Midbrain (tissue), 1 donor: ENCODE measurements around the gene IBA57.

Experiments used
- DNase-seq: peaks from one replicate; lab custom pipeline; 2025; lab: John Stamatoyannopoulos, UW

IBA57 gene

DNA sequence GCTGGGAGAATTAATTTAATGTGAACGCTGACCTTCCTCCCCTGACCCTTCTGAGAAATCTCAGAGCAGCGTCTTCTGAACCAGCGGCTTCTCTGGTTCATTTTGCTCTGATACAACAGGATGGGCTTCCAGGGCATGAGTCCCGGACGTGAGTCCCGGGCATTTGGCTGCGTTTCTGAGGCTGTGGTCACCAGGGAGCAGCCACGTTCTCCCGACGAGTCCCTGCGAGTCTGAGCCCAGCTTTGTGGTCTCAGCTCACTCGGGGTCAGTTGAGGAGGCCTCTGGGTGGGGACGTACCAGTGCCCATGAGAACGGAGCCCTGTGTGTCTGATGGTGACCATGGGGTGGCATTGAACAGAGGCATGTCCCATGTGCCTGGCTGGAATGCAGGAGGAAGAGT is 24.6 kb downstream of the IBA57 start:
- DNase-seq, result no peak

DNA sequence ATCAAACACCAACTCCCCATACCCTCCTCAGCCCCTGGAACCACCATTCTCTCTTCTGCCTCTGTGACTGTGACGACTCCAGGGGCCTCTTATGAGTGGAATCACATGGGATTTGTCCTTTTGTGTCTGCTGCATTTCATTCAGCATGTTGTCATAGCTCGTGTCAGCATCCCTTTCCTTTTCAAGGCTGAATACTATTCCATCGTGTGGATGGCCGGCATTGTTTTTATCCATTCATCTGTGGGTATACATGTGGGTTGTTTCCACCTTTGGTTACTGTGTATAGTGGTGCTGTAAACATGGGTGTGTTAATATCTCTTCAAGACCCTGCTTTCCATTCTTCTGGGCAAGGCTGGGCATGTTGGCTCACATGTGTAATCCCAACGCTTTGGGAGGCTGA is 25.2 kb downstream of the IBA57 start:
- DNase-seq, result no peak

DNA sequence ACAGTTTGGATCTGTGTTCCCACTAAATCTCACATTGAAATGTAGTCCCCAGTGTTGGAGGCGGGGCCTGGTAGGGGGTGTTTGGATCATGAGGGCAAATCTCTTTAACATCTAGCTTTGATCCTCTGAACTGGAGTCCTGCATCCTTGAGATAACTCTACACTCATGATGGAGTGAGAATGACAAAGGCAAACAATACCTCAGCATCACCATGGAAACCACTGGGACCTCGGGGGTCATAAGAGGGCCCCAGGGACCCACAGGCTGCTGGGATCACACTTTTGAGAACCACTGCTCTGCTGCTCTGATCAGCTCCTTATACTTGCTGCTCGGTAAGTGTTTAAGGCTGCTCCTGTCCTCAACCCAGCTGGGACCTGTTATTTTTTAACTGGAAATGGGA is 28.8 kb downstream of the IBA57 start:
- DNase-seq, result no peak

DNA sequence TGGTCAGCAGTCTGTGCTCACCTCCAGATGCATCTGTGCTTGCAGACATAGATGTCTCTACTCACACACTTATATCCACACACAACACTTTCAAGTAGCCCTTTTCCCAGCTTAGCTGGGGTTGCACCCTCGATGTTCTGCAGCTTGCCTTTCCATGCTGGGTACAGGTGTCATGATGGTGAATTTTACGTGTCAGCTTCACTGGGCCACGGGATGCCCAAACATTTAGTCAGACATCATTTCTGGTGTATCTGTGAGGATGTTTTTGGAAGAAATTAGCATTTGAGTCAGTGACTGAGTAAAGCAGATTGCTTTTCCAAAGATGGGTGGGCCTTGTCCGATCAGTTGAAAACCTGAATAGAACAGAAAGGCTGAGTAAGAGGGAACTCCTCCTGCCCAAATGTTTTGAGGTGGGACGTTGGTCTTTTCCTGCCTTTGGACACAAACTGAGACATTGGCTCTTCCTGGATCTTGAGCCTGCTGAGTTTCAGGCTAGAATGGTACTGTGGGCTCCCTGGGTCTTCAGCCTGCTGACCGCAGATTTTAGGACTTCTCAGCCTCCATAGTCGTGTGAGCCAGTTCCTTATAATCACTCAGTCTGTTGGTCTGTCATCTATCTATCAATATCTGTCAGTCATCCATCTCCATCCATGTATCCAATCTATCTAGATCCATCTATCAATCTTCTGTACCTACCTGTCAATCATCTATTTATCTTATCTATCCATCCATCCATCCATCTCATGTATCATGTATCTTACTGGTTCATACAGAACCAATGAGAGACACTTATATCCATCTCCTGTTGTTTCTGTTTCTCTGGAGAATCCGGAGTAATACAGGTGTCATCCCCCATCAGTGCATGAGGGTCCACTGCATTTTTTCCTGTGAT is 29.6 kb downstream of the IBA57 start:
- DNase-seq, result no peak

DNA sequence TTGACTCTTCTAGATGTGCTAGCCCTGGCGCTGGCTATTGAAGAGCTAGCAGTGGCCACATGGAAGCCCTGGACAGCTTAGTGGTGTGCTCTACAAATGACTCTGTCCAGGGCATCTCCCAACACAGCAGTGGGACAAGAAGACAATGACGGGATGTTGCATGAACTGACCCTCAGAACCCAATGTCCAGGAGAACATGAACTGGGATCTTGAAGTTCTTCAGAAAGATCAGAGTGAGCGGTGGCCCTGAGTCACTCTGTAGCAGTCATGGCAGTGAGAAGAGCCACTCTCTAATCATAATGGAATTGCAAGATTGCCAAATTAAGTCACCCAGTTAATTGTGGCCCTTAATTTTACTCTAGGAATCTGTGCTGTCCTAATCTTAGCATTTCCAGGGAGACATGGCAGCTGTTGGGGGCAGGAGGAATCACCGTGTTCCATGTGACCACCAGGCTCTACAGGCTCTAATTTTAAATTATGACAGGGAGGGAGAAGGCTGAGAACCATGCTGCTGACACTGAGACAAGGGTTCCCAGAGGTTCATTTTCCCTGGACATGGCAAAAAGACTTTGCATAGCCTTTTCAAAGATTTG is 32.0 kb downstream of the IBA57 start:
- no peak for DNase-seq

DNA sequence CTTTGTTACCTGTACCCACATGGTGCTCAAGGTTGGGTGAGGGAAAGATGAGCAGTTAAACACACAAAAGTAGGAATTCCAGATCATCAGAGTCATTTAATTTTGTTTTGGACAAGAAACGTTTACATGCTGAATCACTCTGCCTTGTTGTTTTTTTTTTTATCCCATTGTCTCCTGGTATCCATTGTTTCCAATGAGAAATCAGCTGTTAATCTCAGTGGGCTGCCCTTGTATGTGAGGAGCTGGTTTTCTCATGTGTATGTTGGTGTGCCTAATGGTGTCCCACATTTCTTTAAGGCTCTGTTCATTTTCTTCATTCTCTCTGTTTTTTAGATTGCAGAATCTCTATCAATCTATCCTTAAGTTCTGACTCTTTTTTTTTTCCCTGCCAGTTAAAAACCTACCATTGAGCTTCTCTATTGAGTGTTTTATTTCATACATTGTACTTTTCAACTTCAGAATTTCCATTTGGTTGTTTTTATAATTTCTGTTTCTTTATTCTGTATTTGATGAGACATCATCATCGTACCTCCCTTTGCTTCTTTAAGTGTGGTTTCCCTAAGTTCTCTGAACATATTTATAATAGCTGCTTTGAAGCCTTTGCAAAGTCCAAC is 33.5 kb downstream of the IBA57 start:
- no peak for DNase-seq

DNA sequence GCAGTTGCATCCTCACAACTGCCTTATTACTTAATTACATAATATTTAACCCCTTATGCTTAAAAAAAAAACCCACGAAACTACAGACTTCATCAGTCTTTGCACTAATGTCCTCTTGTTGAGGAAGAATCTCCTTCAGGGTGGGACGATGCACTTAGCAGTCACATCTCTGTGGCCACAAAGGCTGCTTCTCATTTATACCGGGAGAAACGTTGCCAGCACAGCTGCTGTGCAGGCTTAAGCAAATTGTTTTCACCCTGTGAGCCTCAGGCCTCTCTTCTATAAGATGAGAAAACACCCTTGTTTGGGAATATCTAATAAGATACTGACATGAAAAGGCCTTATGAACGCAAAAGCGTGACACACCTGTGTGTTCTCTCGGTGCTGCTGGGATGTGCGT is 39.4 kb downstream of the IBA57 start:
- no peak for DNase-seq

DNA sequence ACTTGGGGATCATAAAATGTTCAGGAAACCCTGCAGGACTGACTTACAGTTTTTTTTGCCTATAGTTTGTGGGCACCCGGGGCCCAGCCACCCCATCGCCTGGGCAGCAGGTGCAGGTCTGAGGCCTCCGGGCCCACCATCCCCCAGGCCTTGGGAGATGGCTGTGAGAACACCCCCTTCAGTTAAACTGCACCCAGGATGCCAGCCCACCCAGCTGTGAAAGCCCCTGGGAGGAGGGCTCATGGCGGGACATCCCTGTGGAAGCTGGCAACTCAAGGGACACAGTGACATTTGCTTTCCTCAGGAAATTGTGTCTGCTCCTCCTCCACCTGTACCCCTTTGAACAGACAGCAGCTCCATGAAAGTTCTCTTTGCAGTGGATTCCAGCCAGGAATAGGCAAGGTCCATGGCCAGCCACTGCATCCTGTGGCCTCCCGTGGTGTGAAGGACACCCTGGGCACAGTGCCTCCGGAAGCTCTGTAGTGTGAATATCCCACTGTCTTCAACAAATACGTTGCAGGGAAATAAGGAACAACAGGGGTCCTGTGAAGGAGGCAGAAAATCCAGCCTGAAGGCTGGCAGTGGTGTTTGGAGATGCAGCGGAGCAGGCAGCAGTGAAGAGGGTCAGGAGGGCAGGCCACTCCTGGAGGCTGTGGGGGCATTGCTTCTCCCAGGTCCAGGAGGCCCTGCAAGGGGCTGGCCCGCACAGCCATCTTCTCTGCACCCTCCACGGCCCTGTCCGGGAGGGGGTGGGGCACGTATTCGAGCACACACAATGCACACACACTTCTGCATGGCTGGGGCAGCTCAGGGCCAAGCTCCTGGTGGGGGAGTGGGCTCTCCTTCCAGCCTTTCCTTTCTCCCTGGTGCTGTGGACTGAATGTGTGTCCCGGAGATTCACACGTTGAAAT is 40.2 kb downstream of the IBA57 start:
- DNase-seq, result no peak

DNA sequence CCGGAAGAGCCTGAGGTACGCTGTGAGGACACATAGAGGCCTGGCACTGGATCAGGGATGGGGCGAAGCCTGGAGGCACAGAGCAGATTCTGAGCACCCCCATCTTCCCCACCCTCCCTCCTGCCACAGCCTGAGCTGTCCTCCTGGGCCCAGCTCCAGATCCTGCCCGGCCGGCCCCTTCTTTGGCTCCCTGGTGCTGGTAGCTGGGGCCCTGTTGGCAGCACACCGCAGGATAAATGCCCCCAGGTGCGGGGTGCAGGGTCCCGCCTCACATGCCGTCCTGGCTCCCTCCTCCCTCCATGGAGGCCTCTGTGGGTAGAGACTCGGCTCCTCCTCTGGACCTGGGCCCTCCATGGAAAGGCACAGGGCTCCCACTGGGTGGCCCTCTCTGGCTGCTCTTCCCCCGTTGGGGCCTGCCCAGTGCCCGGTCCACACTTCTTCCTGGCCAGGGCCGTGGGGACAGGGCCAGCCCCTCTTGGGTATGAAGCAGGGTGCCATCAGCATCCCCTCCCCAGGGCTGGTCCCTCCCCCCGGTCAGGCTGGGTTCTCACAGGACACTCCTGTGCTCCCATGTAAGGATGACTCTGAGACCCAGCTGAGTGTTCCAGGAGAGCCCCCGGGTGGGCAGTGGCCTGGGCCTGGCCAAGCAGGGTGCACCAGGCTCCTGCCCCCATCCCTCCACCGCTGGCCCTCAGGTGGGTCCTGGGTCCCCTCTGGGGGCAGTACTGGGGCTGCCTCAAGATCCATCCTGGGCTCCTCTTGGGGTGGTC is 41.2 kb downstream of the IBA57 start:
- DNase-seq, result no peak

DNA sequence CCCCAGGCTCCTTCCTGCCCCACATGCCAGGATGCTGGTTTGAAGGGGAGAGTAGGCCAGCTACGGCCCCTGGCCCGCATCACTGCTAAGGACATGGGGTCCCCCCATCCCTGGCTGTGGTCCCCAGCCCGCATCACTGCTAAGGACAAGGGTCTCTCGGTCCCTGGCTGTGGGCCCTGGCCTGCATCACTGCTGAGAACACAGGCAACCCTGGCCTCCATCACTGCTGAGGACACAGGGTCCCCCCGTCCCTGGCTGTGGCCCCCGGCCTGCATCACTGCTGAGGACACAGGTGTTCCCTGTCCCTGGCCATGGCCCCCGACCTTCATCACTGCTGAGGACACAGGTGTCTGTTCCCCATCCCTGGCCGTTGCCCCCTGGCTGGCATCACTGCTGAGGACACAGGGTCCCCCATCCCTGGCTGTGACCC is 41.8 kb downstream of the IBA57 start:
- no peak for DNase-seq

DNA sequence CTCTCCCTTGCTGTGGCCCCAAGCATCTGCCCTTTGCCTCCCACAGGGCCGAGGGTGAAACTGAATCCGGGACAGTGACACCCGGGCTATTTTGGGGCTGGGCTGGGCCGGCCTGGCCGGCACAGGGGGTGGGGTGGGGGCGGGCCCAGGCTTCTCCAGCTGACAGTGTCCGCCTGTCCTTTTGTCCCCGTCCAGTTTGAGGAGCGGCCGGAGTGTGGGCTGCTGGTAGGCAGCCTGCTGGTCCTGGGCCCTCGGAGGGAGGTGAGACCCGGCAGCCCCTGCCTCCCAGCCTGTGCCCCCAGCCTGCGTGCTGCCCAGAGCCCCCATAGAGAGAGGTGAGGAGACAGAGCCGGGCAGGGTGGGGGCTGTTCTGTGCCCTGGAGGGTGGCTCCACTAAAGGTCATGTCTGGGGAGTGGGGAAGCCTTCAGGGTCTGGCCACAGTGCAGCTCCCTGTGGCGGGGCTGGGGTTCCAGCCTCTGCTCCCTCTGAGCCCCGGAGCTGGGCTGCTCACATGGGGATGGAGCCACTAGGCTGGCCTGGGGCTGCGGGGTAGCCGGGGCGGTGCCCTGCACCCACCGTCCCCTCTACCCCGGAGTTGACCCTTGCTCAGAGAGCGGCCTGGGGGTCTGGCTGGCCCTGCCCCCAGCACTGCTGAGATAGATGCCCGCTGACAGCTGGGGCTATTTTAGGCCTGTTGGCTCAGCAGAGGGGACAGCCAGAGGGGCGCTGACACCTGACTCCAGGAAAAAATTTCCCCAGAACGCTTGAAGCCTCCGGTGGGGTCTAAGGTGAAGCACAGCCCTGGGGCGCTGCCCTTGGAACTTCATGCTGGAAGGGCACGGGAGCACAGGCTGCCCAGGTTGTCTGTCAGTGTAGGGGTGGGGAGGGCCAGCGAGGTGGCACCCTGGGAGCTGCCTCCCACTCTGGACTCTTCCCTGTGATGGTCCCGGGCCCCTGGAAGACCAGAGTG is 42.5 kb downstream of the IBA57 start, which contains the start of gene OBSCN:
Gene OBSCN (plus strand): TSS at position 194 of the 971 bp plus-strand sequence. CDS start 3,740 bp downstream, outside the sequence.
- no peak for DNase-seq

DNA sequence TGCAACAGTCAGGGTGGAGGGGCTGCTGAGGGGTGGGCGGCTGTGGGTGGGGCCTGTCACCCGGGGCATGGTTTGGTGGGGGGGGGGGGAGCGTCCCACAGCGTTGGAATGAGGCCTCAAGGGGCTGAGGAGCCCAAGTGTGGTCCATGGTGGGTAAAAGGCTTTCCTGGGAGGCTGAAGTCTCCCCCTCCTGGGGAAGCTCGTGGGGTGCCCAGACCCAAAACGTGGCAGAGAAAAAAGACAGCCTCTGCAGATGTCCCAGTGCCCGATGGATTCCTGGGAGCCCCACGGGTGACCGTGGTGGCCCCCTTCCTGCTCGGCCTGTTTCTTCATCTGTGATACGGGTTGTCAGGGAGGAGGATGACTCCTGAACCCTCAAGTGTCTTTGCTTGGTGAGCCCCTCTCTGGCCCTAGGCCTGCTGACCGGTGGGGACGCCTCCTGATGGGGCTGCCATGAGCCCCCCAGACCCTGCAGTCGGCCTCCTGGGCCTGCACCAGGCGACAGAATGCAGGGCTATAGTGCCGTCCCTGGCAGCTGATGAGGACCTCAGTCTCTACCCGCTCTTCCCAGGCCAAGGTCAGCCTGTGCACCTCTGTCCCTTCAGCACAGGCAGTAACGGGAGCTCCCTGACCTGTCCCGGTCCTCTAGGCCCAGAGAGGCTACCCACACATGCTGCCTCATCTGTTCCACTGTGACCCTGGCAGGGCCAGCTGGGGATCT is 43.4 kb downstream of the IBA57 start:
- DNase-seq, result no peak

DNA sequence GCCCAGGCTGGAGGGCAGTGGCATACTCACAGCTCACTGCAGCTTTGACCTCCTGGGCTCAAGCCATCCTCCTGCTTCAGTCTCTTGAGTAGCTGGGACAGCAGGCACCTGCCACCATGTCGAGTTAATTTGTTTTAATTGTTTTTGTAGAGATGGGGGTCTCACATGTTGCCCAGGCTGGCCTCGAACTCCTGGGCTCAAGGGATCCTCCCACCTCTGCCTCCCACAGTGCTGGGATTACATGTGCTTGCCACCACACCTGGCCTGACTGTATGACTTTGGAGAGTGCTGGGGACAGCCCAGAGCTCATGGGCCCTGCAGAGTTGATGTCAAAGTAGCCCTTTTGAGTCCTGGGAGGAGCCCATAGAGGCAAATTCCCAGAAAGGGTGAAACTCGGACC is 44.1 kb downstream of the IBA57 start:
- DNase-seq, result no peak

DNA sequence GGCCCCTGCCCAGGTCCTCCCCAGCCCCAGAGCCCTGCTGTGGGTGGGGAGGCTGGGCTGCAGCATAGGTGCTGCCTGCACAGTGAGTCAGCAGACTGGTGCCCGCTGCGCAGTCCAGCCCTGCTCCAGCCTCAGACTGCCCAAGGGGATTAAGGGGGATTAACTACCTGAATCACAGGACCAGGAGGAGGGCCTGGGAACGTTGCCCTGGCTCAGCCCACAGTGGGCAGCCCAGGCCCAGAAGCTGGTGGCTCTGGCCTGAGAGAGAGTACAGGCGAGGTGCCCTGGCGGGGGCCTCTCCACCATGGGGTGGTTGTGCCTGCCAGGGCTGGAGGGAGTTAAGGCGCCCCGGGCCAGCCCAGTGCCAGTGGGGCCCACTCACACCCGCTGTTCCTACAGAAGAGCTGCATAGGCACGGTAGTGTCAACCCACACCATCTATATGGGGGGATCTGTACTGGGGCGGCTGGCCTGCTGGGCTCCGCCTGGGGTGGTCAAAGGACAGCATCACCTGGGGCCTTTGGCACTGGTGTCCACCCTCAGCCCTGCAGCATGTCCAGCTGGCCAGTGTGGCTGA is 44.6 kb downstream of the IBA57 start:
- no peak for DNase-seq

DNA sequence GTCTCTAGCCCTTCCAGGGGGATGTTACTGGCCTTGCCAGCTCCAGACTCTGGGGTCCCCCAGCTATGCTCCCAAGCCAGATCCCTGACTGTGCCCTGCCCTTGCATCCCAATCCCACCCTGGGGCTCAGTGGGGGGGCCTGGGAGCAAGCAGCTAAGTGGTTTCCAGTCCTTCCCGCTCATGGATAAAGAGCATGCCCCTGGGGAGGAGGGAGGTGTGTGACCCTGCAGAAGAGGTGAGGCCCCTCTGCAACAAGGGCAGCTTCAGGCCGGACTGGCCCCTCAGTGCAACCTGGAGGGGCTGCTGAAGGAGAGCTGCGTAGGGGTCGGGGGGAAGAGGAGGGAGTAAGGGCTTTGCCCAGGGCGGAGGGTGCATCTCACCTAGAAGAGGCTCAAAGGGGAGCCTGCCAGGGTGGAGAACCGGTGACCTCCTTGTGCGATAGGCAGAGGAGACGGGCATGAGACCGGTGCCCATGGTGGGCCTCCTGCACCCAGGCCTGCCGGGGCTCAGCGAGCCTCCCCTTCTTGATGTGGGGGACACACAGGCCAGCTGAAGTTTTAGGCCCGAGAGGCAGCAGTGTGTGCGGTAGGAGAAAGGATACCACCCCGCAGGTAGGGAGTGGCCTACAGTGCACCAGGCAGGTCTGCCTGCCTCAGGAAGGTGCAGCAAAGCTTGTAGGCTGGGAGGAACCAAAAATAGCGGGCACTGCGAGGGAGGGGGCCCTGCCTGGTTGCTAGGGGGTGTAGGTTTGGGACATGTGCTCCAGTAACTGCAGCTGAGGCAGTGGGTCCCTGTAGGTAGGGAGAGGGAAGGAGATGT is 45.3 kb downstream of the IBA57 start:
- no peak for DNase-seq

DNA sequence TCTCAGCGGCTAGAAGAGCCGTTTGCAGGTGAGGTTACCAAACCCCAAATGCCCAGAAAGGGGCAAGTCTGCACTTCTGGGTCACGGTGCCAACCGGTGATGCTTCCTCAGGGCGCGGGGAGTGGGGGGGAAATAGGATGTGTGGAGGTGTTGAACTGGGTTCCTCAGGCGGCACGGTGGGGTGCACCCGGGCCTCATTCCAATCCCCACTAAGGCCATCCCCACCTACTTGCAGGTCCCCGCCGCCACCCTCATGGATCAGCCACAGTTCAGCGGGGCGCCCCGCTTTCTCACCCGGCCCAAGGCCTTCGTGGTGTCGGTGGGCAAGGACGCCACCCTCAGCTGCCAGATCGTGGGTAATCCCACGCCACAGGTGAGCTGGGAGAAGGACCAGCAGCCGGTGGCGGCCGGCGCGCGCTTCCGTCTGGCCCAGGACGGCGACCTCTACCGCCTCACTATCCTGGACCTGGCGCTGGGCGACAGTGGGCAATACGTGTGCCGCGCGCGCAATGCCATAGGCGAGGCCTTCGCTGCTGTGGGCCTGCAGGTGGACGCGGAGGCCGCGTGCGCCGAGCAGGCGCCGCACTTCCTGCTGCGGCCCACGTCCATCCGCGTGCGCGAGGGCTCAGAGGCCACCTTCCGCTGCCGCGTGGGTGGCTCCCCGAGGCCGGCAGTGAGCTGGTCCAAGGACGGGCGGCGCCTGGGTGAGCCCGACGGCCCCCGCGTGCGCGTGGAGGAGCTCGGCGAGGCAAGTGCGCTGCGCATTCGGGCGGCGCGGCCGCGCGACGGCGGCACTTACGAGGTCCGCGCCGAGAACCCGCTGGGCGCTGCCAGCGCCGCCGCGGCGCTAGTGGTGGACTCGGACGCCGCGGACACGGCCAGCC is 46.2 kb downstream of the IBA57 start:
- no peak for DNase-seq

DNA sequence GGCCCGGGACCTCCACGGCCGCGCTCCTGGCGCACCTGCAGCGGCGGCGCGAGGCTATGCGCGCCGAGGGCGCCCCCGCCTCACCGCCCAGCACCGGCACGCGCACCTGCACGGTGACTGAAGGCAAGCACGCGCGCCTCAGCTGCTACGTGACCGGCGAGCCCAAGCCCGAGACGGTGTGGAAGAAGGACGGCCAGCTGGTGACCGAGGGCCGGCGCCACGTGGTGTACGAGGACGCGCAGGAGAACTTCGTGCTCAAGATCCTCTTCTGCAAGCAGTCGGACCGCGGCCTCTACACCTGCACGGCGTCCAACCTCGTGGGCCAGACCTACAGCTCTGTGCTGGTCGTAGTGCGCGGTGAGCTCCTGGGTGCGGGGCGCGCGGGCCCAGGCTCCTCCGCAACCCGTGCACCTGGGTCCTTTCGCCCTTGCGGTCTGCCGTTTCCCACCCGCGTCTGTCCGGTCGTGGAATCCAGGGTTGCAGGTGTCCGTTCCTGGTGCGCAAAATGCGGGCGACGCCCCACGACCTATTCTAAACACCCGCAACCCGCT is 46.9 kb downstream of the IBA57 start:
- DNase-seq, result no peak
